ENCODE results near the gene CFAP90.
A peak's percentile ranks its signal among the peaks of the same experiment; 100 is the strongest.

- TF ChIP-seq CTCF (IDR thresholded peaks at IDR 0.05 in 4 of 5, conservative IDR thresholded peaks at IDR 0.05 in 1 of 5) (no peak), POLR2A (IDR thresholded peaks at IDR 0.05) (peak in 1 of 2 donors; percentile 9)
Observed at GRCh38 chr5:7801891-7802614, 48.9 kb downstream of the CFAP90 start.

All from gastrocnemius medialis (tissue), 4 donors.